ENCODE data around the gene IGSF11.

DNA sequence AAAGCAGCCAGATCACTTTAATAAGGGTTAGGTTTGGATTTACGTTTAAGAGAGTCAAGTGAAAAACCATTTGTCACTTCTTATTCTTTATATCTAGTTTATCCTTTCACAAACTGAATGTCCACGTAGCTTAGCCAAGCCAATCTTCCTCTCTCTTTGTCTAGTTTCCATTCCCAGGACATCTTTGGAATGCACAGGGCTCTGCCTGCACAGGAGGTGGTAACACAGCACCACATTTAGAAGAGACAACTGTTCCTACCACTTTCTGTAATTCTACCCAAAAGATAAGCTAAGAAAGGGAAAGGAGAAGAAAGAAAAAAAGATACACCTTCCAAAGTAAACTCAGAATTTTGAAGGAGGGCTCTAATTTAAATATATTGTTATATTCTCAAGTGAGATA, 67.9 kb downstream of the IGSF11 start:
- TF ChIP-seq, protein P1, sequence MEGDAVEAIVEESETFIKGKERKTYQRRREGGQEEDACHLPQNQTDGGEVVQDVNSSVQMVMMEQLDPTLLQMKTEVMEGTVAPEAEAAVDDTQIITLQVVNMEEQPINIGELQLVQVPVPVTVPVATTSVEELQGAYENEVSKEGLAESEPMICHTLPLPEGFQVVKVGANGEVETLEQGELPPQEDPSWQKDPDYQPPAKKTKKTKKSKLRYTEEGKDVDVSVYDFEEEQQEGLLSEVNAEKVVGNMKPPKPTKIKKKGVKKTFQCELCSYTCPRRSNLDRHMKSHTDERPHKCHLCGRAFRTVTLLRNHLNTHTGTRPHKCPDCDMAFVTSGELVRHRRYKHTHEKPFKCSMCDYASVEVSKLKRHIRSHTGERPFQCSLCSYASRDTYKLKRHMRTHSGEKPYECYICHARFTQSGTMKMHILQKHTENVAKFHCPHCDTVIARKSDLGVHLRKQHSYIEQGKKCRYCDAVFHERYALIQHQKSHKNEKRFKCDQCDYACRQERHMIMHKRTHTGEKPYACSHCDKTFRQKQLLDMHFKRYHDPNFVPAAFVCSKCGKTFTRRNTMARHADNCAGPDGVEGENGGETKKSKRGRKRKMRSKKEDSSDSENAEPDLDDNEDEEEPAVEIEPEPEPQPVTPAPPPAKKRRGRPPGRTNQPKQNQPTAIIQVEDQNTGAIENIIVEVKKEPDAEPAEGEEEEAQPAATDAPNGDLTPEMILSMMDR (IDR thresholded peaks at IDR 0.05; ENCODE audit: insufficient read depth, low read length): no peak
- no peak for TF ChIP-seq SPI1 (IDR thresholded peaks at IDR 0.05; ENCODE audit: borderline replicate concordance, low read depth)
- TF ChIP-seq GABPA (IDR thresholded peaks at IDR 0.05; ENCODE audit: low read depth): no peak
